ENCODE results near the gene PAAF1. TPM values are rescaled to one million over a fixed set of nuclear protein-coding genes. Genes with fewer than 3 reads are reported as not detected.

PAAF1 gene
- polyA plus RNA-seq, 1 experiment: 12.2 TPM

DNA sequence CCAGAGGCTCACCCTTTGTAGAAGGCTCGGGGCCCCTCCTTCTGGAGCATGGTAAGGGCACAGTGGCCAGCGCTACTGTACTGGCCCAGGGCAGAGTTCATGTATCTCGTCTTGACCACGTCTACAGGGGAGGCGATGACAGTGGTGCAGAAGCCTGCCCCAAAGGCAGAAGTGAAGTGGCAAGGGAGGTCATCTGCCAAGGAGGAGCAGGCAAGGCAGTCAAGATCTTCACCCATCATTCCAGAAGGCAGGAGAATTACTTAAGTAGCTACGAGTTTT lies 98.6 kb downstream of the PAAF1 start:
- Histone ChIP-seq H3K36me3 (ENCODE audit: control insufficient read depth, insufficient read depth, low read length) (no peaks in the 10 kb centered on the region; the same call in 1 of the 2 replicates), H3K27me3 (ENCODE audit: control insufficient read depth, insufficient read depth, low read length) (no peaks in the 10 kb centered on the region), H3K4me3 (ENCODE audit: low read depth, low read length) (no peak overlapping the region)
- TF ChIP-seq, protein P1, sequence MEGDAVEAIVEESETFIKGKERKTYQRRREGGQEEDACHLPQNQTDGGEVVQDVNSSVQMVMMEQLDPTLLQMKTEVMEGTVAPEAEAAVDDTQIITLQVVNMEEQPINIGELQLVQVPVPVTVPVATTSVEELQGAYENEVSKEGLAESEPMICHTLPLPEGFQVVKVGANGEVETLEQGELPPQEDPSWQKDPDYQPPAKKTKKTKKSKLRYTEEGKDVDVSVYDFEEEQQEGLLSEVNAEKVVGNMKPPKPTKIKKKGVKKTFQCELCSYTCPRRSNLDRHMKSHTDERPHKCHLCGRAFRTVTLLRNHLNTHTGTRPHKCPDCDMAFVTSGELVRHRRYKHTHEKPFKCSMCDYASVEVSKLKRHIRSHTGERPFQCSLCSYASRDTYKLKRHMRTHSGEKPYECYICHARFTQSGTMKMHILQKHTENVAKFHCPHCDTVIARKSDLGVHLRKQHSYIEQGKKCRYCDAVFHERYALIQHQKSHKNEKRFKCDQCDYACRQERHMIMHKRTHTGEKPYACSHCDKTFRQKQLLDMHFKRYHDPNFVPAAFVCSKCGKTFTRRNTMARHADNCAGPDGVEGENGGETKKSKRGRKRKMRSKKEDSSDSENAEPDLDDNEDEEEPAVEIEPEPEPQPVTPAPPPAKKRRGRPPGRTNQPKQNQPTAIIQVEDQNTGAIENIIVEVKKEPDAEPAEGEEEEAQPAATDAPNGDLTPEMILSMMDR (IDR thresholded peaks at IDR 0.05; ENCODE audit: insufficient read depth, low read depth, low read length): no peak
- ChIA-PET POLR2A (no interaction called here), CTCF (no interaction called here)
- no peak for DNase-seq (ENCODE audit: low read depth)

DNA sequence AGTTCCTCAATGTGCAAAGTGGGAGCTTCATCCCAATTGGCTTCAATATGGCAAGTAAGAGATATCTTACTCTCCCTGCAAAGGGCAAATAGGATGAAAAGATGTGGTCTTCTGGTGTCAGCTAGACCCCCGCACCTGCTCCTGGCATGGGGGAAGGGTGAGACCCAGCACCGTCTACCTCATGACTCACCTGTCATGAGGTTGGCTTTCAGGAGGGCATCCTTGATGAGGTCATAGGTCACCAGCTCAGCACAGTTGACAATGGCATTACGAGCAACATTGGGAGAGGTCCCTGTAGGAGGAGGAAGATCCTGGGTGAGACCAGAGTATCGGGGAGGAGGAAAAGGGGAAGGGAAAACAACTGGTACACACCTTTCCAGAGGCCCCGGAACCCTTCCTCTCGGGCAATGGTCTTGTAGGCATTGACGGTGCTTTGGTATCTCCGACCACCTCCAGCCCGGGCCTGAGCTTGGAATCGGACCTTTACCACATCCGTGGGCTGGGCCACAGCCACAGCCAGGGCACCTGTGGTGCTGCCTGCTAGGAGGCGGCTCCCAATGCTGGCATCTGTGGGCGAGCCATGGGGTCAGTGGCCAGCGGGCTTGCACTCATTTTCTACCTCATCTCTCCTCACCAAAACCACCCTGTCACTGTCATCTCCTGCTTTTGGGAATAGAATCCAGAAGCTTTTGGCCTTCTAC lies 99.8 kb downstream of the PAAF1 start:
- CTCF ChIA-PET: interaction anchor here (1.5 kb wide), 1 partner anchor 13 kb away, joined by 5 read pairs; no protein-coding TSS in a partner anchor
- TF ChIP-seq, protein P1 (IDR thresholded peaks at IDR 0.05; ENCODE audit: insufficient read depth, low read depth, low read length): no peak
- no peaks in the 10 kb centered on the region for H3K27me3 ChIP-seq (ENCODE audit: control insufficient read depth, insufficient read depth, low read length)
- H3K36me3 ChIP-seq (ENCODE audit: control insufficient read depth, insufficient read depth, low read length): no peaks in the 10 kb centered on the region; the same call in 1 of the 2 replicates
- H3K4me3 ChIP-seq (ENCODE audit: low read depth, low read length): no peak overlapping the region
- no peak for DNase-seq (ENCODE audit: low read depth)
- POLR2A ChIA-PET: no interaction called here

GRCh38 chr11:73977856-73978519 lies 101.2 kb downstream of the PAAF1 start:
- Histone ChIP-seq H3K4me3 (ENCODE audit: low read depth, low read length) (no peak overlapping the region), H3K27me3 (ENCODE audit: control insufficient read depth, insufficient read depth, low read length) (no peaks in the 10 kb centered on the region), H3K36me3 (ENCODE audit: control insufficient read depth, insufficient read depth, low read length) (no peaks in the 10 kb centered on the region; the same call in 1 of the 2 replicates)
- CTCF ChIA-PET: interaction anchor here (0.6 to 3.3 kb wide), 2 partner anchors 15 to 198 kb away, joined by 3 to 22 read pairs; no protein-coding TSS in a partner anchor
- no peak for DNase-seq (ENCODE audit: low read depth)
- TF ChIP-seq, protein P1 (IDR thresholded peaks at IDR 0.05; ENCODE audit: insufficient read depth, low read depth, low read length): no peak
- POLR2A ChIA-PET: no interaction called here

DNA sequence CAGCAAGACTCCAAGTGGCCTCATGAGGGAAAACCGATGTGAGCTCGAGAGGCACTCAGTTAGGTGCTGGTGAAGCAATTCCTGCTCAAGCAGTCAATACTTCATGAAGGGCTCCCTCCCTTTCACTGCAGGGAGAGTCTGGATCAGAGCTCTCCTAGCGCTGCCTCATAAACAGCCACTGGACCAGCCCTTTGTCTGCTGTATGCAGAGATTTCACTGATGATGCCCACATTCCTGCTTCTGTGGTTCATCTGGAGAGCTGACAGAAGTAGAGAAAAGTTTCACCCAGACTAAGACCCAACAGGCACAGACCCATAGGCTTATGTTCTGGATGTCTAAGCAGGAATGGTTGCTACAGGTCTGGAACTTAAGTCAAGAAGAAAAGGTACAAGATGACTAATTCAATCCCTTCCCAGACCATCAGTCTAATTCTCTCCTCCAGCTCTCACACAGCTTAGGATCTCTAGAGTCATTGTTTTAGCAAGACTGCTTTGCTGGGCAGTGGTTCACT lies 101.8 kb downstream of the PAAF1 start:
- no peak overlapping the region for H3K4me3 ChIP-seq (ENCODE audit: low read depth, low read length)
- TF ChIP-seq, protein P1 (IDR thresholded peaks at IDR 0.05; ENCODE audit: insufficient read depth, low read depth, low read length): no peak
- ChIA-PET CTCF (interaction anchor here (0.6 to 3.3 kb wide), 3 partner anchors 14 to 197 kb away, joined by 3 to 22 read pairs (median 4); no protein-coding TSS in a partner anchor), POLR2A (no interaction called here)
- no peaks in the 10 kb centered on the region; the same call in 1 of the 2 replicates for H3K36me3 ChIP-seq (ENCODE audit: control insufficient read depth, insufficient read depth, low read length)
- DNase-seq (ENCODE audit: low read depth): no peak
- H3K27me3 ChIP-seq (ENCODE audit: control insufficient read depth, insufficient read depth, low read length): no peaks in the 10 kb centered on the region

Measured in BJ (cell line).